Islet of Langerhans (tissue), 1 donor: ENCODE measurements around the gene ZBTB43.

Experiments
- FAIRE-seq: peaks from one replicate; lab custom pipeline; 2011; peaks lifted over from hg19 to GRCh38; lab: Jason Lieb, UNC

The ZBTB43 gene

DNA sequence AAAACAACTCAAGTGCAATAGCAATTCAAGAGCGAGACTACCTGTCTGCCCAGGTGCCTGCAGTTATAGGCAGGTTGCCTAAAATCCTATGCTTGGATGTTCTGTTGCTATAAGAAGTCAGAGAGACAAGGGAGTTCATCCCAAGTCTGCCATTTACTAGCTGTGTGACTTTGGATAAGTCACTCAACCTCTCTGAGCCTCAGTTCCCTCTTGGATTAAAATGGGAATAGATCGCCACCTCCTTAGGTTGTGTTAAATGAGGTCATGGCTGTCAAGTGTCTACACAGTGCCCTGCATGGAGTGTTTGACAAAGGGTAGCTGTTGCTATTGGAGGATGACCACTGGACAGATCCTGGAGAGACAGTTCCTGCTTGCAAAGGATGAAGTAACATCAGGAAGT is 54.3 kb downstream of the ZBTB43 start:
- no peak for FAIRE-seq

DNA sequence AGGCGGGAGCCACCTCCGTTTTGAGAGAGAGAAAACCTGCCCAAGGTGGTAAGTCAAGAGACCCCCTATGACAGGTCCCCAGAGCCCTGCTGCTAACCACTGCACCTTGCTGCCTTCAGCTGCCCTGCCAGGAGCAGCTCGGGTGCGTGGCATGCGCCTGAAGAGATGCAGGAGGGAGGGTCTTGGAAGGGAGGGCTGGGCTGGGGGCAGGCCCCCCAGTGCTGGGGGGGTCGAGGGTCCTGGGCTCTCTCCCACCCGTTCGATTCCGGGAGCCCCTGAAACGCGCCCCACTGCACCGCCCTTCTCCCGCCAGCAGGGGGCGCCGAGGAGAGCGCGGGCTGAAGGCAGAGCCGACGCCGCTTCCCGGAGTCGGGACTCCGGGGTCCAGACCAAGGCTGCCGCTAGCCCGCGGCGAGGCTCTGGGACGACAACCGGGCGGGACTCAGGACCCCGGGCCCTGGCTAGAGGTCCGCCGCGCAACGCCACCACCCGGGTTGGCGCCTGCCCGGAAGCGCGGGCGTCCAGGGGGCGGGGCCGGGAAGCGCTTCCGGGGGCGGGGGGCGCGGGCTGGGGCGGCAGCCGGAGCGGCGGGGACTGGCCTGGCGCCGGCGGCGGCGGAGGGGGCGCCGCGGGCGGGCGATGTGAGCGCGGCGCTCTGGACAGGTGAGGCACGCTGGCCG is 55.4 kb downstream of the ZBTB43 start, which contains the start of gene ZBTB34:
TSS of gene ZBTB34 (plus strand) at position 563 of the 680 bp plus-strand sequence. CDS start 18,761 bp downstream, outside the sequence.
- no peak for FAIRE-seq

DNA sequence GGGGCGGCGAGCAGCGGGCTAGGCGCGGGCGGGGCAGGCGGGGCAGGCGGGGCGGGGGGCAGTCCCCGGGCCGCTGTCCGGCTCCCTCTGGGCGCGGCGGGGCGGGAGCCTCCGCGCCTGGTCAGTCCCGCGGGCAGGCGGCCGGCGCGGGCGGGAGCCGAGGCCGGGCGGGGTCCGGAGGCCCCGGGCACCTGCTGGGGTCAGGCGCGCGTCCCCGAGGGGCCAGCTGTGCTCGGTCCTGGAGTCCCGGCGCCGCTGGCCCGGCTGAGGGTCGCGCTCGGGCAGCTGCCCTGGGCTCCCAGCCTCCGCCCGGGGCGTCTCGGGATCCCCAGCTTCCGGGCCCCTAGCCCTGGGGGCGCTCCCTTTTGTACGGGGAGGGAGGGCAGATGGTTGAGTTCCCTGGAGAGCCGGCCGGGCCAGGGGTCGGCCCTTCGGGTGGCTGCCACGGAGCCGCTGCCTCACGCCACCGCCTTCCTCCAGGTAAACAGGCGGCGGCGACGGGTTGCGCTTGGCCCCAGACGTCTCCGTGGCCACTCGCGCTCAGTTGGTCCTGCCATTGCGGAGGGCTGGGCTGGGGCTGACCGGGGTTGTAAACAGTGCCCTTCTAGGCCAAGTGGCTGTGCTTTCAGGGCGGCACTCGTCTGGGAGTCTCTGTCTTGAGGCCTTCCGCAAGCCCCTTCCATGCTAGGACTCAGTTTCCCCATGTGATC is 56.1 kb downstream of the ZBTB43 start:
- FAIRE-seq = no peak

DNA sequence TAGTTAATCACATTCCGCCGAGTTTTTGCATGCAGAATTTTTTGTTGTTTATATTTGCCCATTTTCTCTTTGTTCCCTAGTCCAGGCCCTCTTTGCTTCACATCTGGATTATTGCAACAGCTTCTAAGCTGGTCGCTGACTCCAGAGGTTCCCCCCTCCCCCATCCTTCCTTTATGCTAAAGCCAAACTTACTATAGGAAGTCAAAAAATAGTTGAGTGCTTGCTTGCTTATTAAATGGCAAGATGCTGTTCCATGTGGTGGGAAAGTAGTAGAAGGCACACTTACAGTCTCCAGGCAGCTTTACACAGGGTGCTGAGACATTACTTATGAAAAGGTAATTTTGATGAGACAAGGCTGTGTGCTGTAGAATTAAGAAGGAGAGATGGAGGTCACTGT is 56.9 kb downstream of the ZBTB43 start:
- FAIRE-seq = no peak

- no peak for FAIRE-seq
Observed at GRCh38 chr9:126862104-126862761, 57.4 kb downstream of the ZBTB43 start.

GRCh38 chr9:126864771-126865170 is 59.9 kb downstream of the ZBTB43 start:
- no peak for FAIRE-seq

DNA sequence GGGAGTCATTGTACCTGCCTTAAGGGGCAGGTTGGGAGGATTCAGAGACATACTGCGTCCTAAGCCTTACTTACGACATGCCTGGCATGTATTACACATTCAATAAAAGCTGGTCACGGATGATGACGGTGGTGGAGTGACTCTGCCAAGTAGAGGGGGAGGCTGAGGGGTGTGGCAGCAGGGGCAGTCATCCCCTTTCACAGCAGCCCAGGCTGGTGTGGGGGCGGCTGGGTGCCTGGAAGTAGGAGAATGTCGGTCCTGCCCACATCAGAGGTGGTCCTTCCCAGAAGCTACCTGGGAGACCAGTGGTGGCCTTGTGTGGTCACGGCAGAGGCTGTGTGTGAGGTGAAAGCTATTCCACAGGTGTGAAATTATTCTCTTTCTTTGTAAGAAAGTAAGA is 64.5 kb downstream of the ZBTB43 start:
- FAIRE-seq = no peak

DNA sequence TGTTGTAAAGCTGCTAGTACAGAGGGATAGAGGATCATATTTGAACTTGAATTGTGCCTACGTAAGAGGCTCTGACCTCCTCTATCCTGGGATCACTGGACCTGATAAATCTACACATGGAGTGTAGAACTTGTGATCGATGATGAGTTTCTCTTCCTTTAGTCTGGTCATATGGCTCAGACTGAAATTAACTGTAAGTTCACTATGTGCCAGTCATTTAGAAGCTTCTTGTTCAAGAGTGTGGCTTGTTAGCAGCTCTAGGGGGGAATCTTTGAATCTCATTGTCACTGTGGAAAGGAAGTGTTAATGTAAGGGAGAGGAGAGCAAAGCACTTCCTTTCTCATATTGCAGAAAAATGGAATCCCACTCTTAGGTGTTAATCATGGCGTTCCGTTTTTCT is 67.7 kb downstream of the ZBTB43 start:
- FAIRE-seq = no peak

GRCh38 chr9:126874546-126875314 is 69.9 kb downstream of the ZBTB43 start:
- no peak for FAIRE-seq

GRCh38 chr9:126875756-126876510 is 71.1 kb downstream of the ZBTB43 start:
- no peak for FAIRE-seq

- no peak for FAIRE-seq
Observed at GRCh38 chr9:126876531-126876930, 71.7 kb downstream of the ZBTB43 start.

DNA sequence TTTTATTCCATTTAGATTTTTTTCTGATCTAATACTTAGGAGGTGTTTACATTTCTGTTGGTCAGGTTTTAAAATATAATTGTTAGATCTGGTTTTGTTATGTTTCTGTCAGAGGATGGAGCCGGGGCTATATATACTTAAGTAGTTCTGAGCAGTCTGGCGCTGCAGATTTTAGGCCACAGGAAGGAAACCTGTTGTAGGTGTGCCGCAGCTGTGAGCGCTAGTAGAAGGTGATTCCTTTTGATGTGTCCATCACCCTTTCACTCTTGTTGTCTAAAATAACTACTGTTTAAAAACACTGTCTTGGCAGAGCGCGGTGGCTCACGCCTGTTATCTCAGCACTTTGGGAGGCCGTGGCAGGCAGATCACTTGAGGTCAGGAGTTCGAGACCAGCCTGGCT is 72.6 kb downstream of the ZBTB43 start:
- FAIRE-seq = no peak

- FAIRE-seq = no peak
Observed at GRCh38 chr9:126879288-126879687, 74.4 kb downstream of the ZBTB43 start.

GRCh38 chr9:126880226-126880946 is 75.5 kb downstream of the ZBTB43 start:
- FAIRE-seq = no peak

DNA sequence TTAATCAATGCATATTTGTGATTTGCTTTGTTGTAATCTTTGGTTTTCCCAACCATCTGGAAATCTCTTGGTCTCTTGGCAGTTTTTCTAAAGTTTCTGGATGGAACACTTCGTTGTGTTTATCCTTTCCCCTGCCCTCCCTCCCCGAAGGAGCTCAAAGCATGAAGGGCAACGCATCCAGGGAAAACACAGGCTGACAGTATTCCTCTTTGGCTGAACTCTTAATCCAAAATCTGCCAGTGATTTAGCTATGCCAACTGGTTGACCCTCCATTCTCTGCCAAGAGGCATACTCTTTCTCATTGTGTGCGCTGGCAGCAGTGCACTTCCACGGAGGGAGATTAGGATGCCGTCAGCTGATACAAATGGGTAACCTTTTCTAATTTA is 76.1 kb downstream of the ZBTB43 start:
- FAIRE-seq = no peak

DNA sequence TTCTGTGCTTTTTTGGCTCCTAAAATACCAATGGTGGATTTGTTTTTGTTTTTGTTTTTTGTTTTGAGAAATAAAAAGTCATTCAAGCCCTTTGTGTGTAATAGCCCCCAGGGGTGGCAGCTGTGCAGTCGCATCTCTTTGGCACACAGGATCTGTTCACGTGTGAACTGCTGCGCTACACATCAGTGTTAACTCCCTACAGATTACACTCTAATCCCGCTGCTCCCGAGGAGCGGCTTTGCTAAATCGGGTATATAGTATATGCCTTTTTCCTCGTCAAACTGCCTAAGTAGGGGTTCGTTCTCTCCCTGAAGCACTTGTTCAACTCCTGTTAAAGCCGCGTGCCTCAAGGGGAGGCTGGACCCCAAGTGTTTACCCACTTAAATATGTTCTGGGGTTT is 77.9 kb downstream of the ZBTB43 start:
- FAIRE-seq = no peak

- no peak for FAIRE-seq
Observed at GRCh38 chr9:126883636-126884035, 78.8 kb downstream of the ZBTB43 start.

DNA sequence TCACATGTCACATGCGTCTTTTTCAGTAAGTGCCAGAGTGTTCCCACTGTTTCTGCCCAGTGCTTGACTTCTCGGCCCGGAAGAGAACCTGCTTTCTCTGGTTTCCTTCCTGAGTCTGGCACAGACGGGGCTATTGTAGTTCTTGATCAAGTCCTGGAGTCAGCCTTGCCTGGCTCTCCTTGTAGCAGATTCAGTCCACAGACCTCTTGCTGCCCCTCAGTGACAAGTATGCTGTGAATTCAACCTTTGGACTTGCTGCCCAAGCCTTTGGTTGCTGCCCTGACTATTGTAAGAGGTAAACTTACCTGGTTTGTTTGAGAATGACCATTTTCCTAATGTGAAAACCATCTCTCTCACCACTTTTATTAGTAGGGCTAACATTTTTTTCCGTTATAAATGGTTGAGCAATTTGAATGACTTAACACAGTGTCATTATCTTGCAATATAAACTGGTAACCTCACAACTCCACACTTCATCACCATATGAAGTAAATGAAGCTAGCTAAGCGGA is 80.3 kb downstream of the ZBTB43 start:
- FAIRE-seq = no peak

- FAIRE-seq = no peak
Observed at GRCh38 chr9:126886034-126886822, 81.4 kb downstream of the ZBTB43 start.

- FAIRE-seq = no peak
Observed at GRCh38 chr9:126886897-126887296, 82.1 kb downstream of the ZBTB43 start.
